K562 (cell line): ENCODE data around the gene CDC14A. TPM values are rescaled to one million over a fixed set of nuclear protein-coding genes. Genes with fewer than 3 reads are reported as not detected.

Experiments used
- ARID2 ChIP-seq: fragments of 450-650 bp; IDR thresholded peaks from 2 replicates; pipeline ENCODE4 v1.6.1; 2017; ENCODE audit warnings: antibody characterized with exemption, mild to moderate bottlenecking
- CCNT2 ChIP-seq: IDR thresholded peaks from 2 replicates; pipeline ENCODE4 v1.6.1; 2011; ENCODE audit warnings: borderline replicate concordance, low read depth, mild to moderate bottlenecking, moderate library complexity, mixed read lengths, low read length; ENCODE audit not compliant: insufficient read length; ENCODE audit errors: extremely low read depth
- CHD4 ChIP-seq: fragments of 200-600 bp; sonication (generic); IDR thresholded peaks from 3 replicates; pipeline ENCODE4 v1.6.1; 2012; ENCODE audit warnings: low read depth, mild to moderate bottlenecking, mixed read lengths, low read length, inconsistent platforms; ENCODE audit not compliant: insufficient read depth, insufficient replicate concordance, poor library complexity, severe bottlenecking
- FOXK1 ChIP-seq: sonication (generic); formaldehyde crosslinking; IDR thresholded peaks from 2 replicates; pipeline ENCODE4 v1.8.0; 2022; ENCODE audit warnings: missing genetic modification reagents, mild to moderate bottlenecking, borderline replicate concordance
- GATAD2A ChIP-seq: fragments of 450-650 bp; IDR thresholded peaks from 2 replicates; pipeline ENCODE4 v1.6.1; 2017
- HDAC3 ChIP-seq: fragments of 450-650 bp; IDR thresholded peaks from 2 replicates; pipeline ENCODE4 v1.6.1; 2018; ENCODE audit warnings: borderline replicate concordance, mild to moderate bottlenecking, moderate library complexity; ENCODE audit not compliant: partially characterized antibody
- MAZ ChIP-seq, 2 experiments: fragments of 450-650 bp in 1 of 2; sonication (generic) in 1 of 2; formaldehyde crosslinking; IDR thresholded peaks in 1 of 2; conservative IDR thresholded peaks in 1 of 2; 2 replicates each; pipeline versions ENCODE4 v1.4.0 to v1.5.0; 2020; ENCODE audit warnings: mild to moderate bottlenecking in 1 of 2, missing genetic modification reagents in 1 of 2
- NR1H2 ChIP-seq: sonication (generic); formaldehyde crosslinking; IDR thresholded peaks from 2 replicates; pipeline ENCODE4 v1.4.0; 2020; ENCODE audit warnings: mild to moderate bottlenecking, missing genetic modification reagents
- NR4A1 ChIP-seq, 2 experiments: fragments of 250-450 bp in 1 of 2; fragments of 450-650 bp in 1 of 2; sonication (Bioruptor Pico) in 1 of 2; IDR thresholded peaks; 2 replicates each; pipeline versions ENCODE4 v1.4.0 to v1.6.1; 2016 to 2020; ENCODE audit warnings: mild to moderate bottlenecking in 2 of 2, missing compliant biosample characterization in 1 of 2, missing genetic modification characterization in 1 of 2, moderate library complexity in 1 of 2
- OTX1 ChIP-seq: fragments of 450-650 bp; formaldehyde crosslinking; IDR thresholded peaks from 2 replicates; pipeline ENCODE4 v1.4.0; 2022; ENCODE audit warnings: mild to moderate bottlenecking
- RBBP5 ChIP-seq: fragments of 200-600 bp; sonication (generic); IDR thresholded peaks from 2 replicates; pipeline ENCODE4 v1.6.1; 2012; ENCODE audit warnings: borderline replicate concordance, mild to moderate bottlenecking, low read length, control low read depth, inconsistent platforms; ENCODE audit not compliant: insufficient read depth, poor library complexity, severe bottlenecking
- TCF3 ChIP-seq: sonication (generic); formaldehyde crosslinking; IDR thresholded peaks from 2 replicates; pipeline ENCODE4 v1.4.0; 2020; ENCODE audit warnings: mild to moderate bottlenecking, missing genetic modification reagents
- ZEB2 ChIP-seq: fragments of 450-650 bp; IDR thresholded peaks from 2 replicates; pipeline ENCODE4 v1.6.1; 2016
- polyA plus RNA-seq, 8 experiments: library from polyadenylated mRNA; depleted of rRNA in 4 of 8; stranded (reverse) in 5 of 8; unstranded in 3 of 8; fragments of >200 nt; fragmentation: Nextera tagmentation in 2 of 8; fragmentation: Illumina TruSeq in 1 of 8; extraction: Ambion mirVana in 2 of 8; extraction: Trizol in 1 of 8; gene quantifications; 2 replicates each; pipeline versions ENCODE4 v1.2.1 to v1.2.3, GENCODE V29; 2011 to 2014; ENCODE audit warnings: inconsistent platforms in 1 of 8, missing spikeins in 1 of 8
- total RNA-seq, 7 experiments: library from RNA; depleted of rRNA in 6 of 7; stranded (reverse); fragments of >200 nt in 6 of 7; fragmentation: Illumina TruSeq in 2 of 7; extraction: Trizol in 2 of 7; gene quantifications; 2 replicates each; pipeline versions ENCODE4 v1.2.1 to v1.2.3, GENCODE V29; 2011 to 2021; ENCODE audit warnings: low replicate concordance in 1 of 7
- TF ChIP-seq, protein P1 (sequence below): fragments of 450-650 bp; IDR thresholded peaks from 2 replicates; pipeline ENCODE4 v1.6.1; 2017; ENCODE audit warnings: antibody characterized with exemption
- TF ChIP-seq, protein P2 (sequence below): IDR thresholded peaks from 2 replicates; pipeline ENCODE4 v1.6.1; 2014; ENCODE audit warnings: antibody characterized with exemption
- TF ChIP-seq, protein P3 (sequence below): fragments of 450-650 bp; IDR thresholded peaks from 2 replicates; pipeline ENCODE4 v1.6.1; 2014; ENCODE audit warnings: low read depth, mild to moderate bottlenecking, moderate library complexity, borderline replicate concordance
- TF ChIP-seq, protein P4 (sequence below): sonication (generic); formaldehyde crosslinking; IDR thresholded peaks from 2 replicates; pipeline ENCODE4 v1.8.0; 2022; ENCODE audit warnings: missing genetic modification reagents, mild to moderate bottlenecking, moderate library complexity, borderline replicate concordance
- TF ChIP-seq, protein P5 (sequence below): fragments of 450-650 bp; formaldehyde crosslinking; IDR thresholded peaks from 2 replicates; pipeline ENCODE4 v1.4.0; 2022; ENCODE audit warnings: missing genetic modification characterization

The CDC14A gene
- total and polyA plus RNA-seq, 9 of the 15 experiments (the other 6 are each of a cell fraction or from before 2014, with no cell fraction given) = 17.0 to 74.3 (median 33.4) TPM

DNA sequence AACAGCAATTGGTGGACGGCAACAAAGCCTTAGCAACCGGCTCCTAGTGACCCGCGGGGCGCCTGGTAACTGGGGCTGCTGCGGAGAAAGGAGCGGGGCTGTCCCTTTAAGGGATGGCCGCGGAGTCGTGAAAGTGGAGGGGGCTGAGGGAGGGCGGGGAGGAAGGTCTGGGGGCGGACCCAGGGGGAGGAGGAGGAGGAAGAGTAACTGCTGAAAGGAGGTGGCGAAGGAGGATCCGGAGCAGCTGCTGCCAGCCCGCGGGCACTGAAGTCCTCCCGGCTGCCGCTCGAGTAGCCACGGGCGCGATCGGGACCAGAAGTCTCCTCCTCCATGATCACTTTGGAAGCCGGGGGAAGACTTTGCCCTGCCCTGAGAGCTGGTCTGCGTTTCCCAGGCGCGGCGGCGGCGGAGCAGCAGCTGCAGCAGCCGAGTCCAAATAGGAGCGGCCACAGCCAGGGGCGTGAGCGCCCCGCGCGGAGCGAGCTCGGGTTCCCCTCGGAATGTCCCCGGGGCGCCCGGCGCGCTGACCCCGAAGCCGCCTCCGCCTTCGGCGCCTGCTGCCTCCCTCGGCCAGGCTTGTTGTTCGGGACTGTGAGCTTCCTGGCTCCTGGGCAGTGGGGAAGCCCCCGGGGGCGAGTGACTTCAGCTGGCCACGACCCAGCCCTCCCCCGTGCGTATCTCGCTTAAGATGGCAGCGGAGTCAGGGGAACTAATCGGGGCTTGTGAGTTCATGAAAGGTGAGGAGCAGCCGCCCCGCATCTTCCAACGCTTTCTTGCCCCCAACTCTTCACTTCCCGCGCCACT, at the start of gene CDC14A (continued):
- TF ChIP-seq, protein P1, sequence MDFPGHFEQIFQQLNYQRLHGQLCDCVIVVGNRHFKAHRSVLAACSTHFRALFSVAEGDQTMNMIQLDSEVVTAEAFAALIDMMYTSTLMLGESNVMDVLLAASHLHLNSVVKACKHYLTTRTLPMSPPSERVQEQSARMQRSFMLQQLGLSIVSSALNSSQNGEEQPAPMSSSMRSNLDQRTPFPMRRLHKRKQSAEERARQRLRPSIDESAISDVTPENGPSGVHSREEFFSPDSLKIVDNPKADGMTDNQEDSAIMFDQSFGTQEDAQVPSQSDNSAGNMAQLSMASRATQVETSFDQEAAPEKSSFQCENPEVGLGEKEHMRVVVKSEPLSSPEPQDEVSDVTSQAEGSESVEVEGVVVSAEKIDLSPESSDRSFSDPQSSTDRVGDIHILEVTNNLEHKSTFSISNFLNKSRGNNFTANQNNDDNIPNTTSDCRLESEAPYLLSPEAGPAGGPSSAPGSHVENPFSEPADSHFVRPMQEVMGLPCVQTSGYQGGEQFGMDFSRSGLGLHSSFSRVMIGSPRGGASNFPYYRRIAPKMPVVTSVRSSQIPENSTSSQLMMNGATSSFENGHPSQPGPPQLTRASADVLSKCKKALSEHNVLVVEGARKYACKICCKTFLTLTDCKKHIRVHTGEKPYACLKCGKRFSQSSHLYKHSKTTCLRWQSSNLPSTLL = no peak
- TF ChIP-seq OTX1 (CRISPR knock-in tag) (no peak), NR1H2 (CRISPR knock-in tag) (no peak), HDAC3 (no peak), ZEB2 (no peak), RBBP5 (peak; percentile 89), CHD4 (no peak), ARID2 (no peak), MAZ (CRISPR knock-in tag; conservative IDR thresholded peaks at IDR 0.05 in 1 of 2, IDR thresholded peaks at IDR 0.05 in 1 of 2) (peak in 1 of 2 experiments; percentile 87; a peak in 3 of 4 replicates), CCNT2 (peak; percentile 78), NR4A1 (CRISPR knock-in tag; IDR thresholded peaks at IDR 0.05) (no peak), NR4A1 (tag; IDR thresholded peaks at IDR 0.05) (no peak), TCF3 (CRISPR knock-in tag) (no peak), GATAD2A (peak; percentile 34; the same call in 1 of the 2 replicates), FOXK1 (CRISPR knock-in tag) (no peak)
- TF ChIP-seq, protein P2, sequence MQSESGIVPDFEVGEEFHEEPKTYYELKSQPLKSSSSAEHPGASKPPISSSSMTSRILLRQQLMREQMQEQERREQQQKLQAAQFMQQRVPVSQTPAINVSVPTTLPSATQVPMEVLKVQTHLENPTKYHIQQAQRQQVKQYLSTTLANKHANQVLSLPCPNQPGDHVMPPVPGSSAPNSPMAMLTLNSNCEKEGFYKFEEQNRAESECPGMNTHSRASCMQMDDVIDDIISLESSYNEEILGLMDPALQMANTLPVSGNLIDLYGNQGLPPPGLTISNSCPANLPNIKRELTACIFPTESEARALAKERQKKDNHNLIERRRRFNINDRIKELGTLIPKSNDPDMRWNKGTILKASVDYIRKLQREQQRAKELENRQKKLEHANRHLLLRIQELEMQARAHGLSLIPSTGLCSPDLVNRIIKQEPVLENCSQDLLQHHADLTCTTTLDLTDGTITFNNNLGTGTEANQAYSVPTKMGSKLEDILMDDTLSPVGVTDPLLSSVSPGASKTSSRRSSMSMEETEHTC = no peak
- TF ChIP-seq, protein P3, sequence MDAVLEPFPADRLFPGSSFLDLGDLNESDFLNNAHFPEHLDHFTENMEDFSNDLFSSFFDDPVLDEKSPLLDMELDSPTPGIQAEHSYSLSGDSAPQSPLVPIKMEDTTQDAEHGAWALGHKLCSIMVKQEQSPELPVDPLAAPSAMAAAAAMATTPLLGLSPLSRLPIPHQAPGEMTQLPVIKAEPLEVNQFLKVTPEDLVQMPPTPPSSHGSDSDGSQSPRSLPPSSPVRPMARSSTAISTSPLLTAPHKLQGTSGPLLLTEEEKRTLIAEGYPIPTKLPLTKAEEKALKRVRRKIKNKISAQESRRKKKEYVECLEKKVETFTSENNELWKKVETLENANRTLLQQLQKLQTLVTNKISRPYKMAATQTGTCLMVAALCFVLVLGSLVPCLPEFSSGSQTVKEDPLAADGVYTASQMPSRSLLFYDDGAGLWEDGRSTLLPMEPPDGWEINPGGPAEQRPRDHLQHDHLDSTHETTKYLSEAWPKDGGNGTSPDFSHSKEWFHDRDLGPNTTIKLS = no peak
- TF ChIP-seq, protein P4, sequence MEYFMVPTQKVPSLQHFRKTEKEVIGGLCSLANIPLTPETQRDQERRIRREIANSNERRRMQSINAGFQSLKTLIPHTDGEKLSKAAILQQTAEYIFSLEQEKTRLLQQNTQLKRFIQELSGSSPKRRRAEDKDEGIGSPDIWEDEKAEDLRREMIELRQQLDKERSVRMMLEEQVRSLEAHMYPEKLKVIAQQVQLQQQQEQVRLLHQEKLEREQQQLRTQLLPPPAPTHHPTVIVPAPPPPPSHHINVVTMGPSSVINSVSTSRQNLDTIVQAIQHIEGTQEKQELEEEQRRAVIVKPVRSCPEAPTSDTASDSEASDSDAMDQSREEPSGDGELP (CRISPR knock-in tag) = peak; percentile 83
- TF ChIP-seq, protein P5, sequence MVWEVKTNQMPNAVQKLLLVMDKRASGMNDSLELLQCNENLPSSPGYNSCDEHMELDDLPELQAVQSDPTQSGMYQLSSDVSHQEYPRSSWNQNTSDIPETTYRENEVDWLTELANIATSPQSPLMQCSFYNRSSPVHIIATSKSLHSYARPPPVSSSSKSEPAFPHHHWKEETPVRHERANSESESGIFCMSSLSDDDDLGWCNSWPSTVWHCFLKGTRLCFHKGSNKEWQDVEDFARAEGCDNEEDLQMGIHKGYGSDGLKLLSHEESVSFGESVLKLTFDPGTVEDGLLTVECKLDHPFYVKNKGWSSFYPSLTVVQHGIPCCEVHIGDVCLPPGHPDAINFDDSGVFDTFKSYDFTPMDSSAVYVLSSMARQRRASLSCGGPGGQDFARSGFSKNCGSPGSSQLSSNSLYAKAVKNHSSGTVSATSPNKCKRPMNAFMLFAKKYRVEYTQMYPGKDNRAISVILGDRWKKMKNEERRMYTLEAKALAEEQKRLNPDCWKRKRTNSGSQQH = no peak
